ENCODE results near the gene WDPCP.
"Not testable (repeated sequence)": the region's sequence is repeated elsewhere in the genome, so short reads cannot be mapped to it uniquely, and the experiment has no call there.

GRCh38 chr2:63136683-63137082 lies 451.6 kb downstream of the WDPCP start:
- TF ChIP-seq POLR2AphosphoS5, POLR2A, EP300 (IDR thresholded peaks at IDR 0.05): not testable (repeated sequence)
- TF ChIP-seq, protein P1, sequence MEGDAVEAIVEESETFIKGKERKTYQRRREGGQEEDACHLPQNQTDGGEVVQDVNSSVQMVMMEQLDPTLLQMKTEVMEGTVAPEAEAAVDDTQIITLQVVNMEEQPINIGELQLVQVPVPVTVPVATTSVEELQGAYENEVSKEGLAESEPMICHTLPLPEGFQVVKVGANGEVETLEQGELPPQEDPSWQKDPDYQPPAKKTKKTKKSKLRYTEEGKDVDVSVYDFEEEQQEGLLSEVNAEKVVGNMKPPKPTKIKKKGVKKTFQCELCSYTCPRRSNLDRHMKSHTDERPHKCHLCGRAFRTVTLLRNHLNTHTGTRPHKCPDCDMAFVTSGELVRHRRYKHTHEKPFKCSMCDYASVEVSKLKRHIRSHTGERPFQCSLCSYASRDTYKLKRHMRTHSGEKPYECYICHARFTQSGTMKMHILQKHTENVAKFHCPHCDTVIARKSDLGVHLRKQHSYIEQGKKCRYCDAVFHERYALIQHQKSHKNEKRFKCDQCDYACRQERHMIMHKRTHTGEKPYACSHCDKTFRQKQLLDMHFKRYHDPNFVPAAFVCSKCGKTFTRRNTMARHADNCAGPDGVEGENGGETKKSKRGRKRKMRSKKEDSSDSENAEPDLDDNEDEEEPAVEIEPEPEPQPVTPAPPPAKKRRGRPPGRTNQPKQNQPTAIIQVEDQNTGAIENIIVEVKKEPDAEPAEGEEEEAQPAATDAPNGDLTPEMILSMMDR (IDR thresholded peaks at IDR 0.05), result not testable (repeated sequence)

All from gastroesophageal sphincter (tissue), 3 donors.